ENCODE measurements around the gene CAPS.

The CAPS gene

DNA sequence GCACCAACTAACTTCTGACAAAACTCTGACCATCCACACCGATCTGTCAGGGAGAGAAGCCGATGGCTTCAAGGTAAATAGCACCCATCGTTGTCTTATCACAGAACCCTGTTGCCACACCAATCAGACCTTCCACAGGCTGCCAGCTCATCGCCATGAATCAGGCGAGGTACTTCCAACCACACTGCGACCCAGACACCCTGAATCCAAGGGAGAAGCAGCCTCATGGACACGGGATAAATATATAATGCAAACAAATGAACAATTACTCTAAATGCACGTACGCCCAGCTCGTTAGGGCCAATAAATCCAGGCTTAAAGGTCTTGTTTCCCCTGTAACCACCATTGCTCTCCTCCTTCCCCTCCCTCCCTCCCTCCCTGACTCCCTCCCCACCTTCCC, 43.1 kb downstream of the CAPS start:
- H3K23ac ChIP-seq (ENCODE audit: low read length in 2 of 2), result no peak overlapping the region
- H3K14ac ChIP-seq (ENCODE audit: low read length in 2 of 2), result no peak overlapping the region
- peaks cover 4 to 15% of the 10 kb centered on the region in 2 experiments for H3K36me3 ChIP-seq (ENCODE audit: control insufficient read depth in 1 of 2, insufficient read depth in 2 of 2, low read depth in 1 of 2, low read length in 2 of 2)
- H2BK15ac ChIP-seq (ENCODE audit: low read depth, poor library complexity, severe bottlenecking), result no peak overlapping the region
- peaks cover 18% of the 10 kb centered on the region for H3K79me1 ChIP-seq (replicated peaks; ENCODE audit: low read length, poor library complexity, severe bottlenecking)
- peaks cover 50% of the 10 kb centered on the region for H3K4me1 ChIP-seq (ENCODE audit: control insufficient read depth, insufficient read depth, low read depth, low read length)
- no peak overlapping the region for H3K27ac ChIP-seq (ENCODE audit: low read length, poor library complexity, severe bottlenecking)
- H4K8ac ChIP-seq (ENCODE audit: low read length), result no peak overlapping the region
- H2BK5ac ChIP-seq (ENCODE audit: low read depth, low read length, poor library complexity, severe bottlenecking), result no peak overlapping the region
- H3K4ac ChIP-seq (ENCODE audit: low read depth in 1 of 2, low read length in 2 of 2), result no peak overlapping the region
- H3K27me3 ChIP-seq (ENCODE audit: control insufficient read depth in 1 of 2, insufficient read depth in 1 of 2, low read length in 2 of 2), result no peaks in the 10 kb centered on the region
- no peak overlapping the region for H2BK120ac ChIP-seq (ENCODE audit: low read depth, low read length)
- no peak overlapping the region for H2AK5ac ChIP-seq (ENCODE audit: low read length, severe bottlenecking)
- H2AFZ ChIP-seq (ENCODE audit: low read depth, low read length), result no peak overlapping the region
- no peak overlapping the region for H2BK12ac ChIP-seq (ENCODE audit: low read length in 2 of 2)
- H4K91ac ChIP-seq (ENCODE audit: low read length), result no peak overlapping the region
- no peak overlapping the region for H3K9ac ChIP-seq (ENCODE audit: low read length)
- H3K4me2 ChIP-seq (ENCODE audit: low read length, poor library complexity, severe bottlenecking), result no peak overlapping the region
- WGBS, result 74% methylated on average over 10 of the region's 10 CpGs
- no peak for DNase-seq
- H3K18ac ChIP-seq (ENCODE audit: low read depth in 1 of 2, low read length in 2 of 2), result no peak overlapping the region
- H3K4me3 ChIP-seq (ENCODE audit: insufficient read depth in 1 of 2, low read depth in 1 of 2, low read length in 2 of 2), result no peak overlapping the region
- no peaks in the 10 kb centered on the region for H3K9me3 ChIP-seq (ENCODE audit: control insufficient read depth, low read length)

DNA sequence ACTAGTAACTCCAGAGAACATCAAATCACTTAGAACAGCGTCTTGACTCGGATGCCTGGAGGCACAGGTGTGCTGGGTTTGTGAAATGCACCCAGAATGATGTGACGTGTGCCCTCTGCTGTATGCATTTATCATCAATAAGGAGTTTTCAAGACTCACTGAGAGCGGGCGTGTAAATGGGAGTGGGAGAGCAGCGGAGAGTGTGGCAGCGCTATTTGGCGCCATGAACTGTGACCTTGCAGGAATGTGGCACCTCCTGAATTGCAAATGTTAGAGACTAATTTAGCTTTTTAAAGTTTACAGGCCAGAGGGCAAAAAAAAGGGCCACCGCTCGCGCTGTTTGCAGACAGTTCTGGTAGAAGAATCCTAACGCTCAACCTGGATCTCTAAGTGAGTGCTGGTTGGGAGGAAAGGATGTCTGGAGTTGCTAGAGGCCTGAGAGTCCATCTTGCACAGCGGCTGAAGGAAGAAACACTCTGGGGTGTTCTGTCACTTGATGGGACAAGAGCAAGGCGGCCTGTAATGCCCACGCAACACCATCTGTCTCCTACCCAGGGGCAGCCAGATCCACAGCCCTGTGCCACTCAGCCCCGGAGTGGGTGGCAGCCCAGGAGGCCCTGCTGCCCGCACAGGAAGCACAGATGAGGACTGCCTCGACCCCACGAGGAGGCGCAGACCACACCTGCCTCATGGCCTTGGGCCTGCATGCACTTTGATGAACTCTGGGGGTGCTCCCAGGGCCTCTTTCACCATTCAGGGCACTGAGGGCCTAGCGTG, 44.2 kb downstream of the CAPS start:
- Histone ChIP-seq H3K23ac (ENCODE audit: low read length in 2 of 2) (no peak overlapping the region), H3K4ac (ENCODE audit: low read depth in 1 of 2, low read length in 2 of 2) (no peak overlapping the region), H2BK15ac (ENCODE audit: low read depth, poor library complexity, severe bottlenecking) (no peak overlapping the region), H3K36me3 (ENCODE audit: control insufficient read depth in 1 of 2, insufficient read depth in 2 of 2, low read depth in 1 of 2, low read length in 2 of 2) (peaks cover 4 to 12% of the 10 kb centered on the region in 2 experiments), H2BK5ac (ENCODE audit: low read depth, low read length, poor library complexity, severe bottlenecking) (no peak overlapping the region), H3K18ac (ENCODE audit: low read depth in 1 of 2, low read length in 2 of 2) (no peak overlapping the region), H3K9ac (ENCODE audit: low read length) (no peak overlapping the region), H3K27me3 (ENCODE audit: control insufficient read depth in 1 of 2, insufficient read depth in 1 of 2, low read length in 2 of 2) (no peaks in the 10 kb centered on the region), H3K4me1 (ENCODE audit: control insufficient read depth, insufficient read depth, low read depth, low read length) (peaks cover 52% of the 10 kb centered on the region), H3K9me3 (ENCODE audit: control insufficient read depth, low read length) (no peaks in the 10 kb centered on the region), H3K79me1 (replicated peaks; ENCODE audit: low read length, poor library complexity, severe bottlenecking) (peaks cover 15% of the 10 kb centered on the region), H2AFZ (ENCODE audit: low read depth, low read length) (no peak overlapping the region), H3K27ac (ENCODE audit: low read length, poor library complexity, severe bottlenecking) (no peak overlapping the region), H3K4me3 (ENCODE audit: insufficient read depth in 1 of 2, low read depth in 1 of 2, low read length in 2 of 2) (no peak overlapping the region), H4K91ac (ENCODE audit: low read length) (no peak overlapping the region), H3K14ac (ENCODE audit: low read length in 2 of 2) (no peak overlapping the region), H3K4me2 (ENCODE audit: low read length, poor library complexity, severe bottlenecking) (no peak overlapping the region), H2BK12ac (ENCODE audit: low read length in 2 of 2) (peak overlapping the region in 1 of 2 experiments; percentile 37), H2BK120ac (ENCODE audit: low read depth, low read length) (no peak overlapping the region), H4K8ac (ENCODE audit: low read length) (no peak overlapping the region), H2AK5ac (ENCODE audit: low read length, severe bottlenecking) (no peak overlapping the region)
- DNase-seq, result no peak
- 92% methylated on average over 21 of the region's 21 CpGs for WGBS

DNA sequence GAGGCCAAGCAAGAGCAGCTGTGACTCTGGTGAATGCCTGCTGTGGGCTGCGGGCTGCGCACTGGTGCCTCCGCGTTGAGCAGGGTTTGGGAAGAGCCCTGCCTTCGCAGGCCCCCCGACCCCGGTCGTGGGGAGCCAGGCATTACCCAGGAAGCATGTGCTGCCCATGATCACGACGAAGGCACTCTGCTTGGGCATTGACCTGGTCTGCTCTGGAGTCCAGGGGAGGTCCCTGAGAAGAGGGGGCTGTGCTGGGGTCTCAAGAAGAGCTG, 44.7 kb downstream of the CAPS start:
- Histone ChIP-seq H4K8ac (ENCODE audit: low read length) (no peak overlapping the region), H3K27ac (ENCODE audit: low read length, poor library complexity, severe bottlenecking) (no peak overlapping the region), H3K18ac (ENCODE audit: low read depth in 1 of 2, low read length in 2 of 2) (no peak overlapping the region), H2BK5ac (ENCODE audit: low read depth, low read length, poor library complexity, severe bottlenecking) (no peak overlapping the region), H3K79me1 (replicated peaks; ENCODE audit: low read length, poor library complexity, severe bottlenecking) (peaks cover 13% of the 10 kb centered on the region), H3K4ac (ENCODE audit: low read depth in 1 of 2, low read length in 2 of 2) (no peak overlapping the region), H3K4me3 (ENCODE audit: insufficient read depth in 1 of 2, low read depth in 1 of 2, low read length in 2 of 2) (no peak overlapping the region), H2AK5ac (ENCODE audit: low read length, severe bottlenecking) (no peak overlapping the region), H2BK120ac (ENCODE audit: low read depth, low read length) (no peak overlapping the region), H3K36me3 (ENCODE audit: control insufficient read depth in 1 of 2, insufficient read depth in 2 of 2, low read depth in 1 of 2, low read length in 2 of 2) (peaks cover 4 to 15% of the 10 kb centered on the region in 2 experiments), H3K4me1 (ENCODE audit: control insufficient read depth, insufficient read depth, low read depth, low read length) (peaks cover 50% of the 10 kb centered on the region), H3K23ac (ENCODE audit: low read length in 2 of 2) (no peak overlapping the region), H2BK12ac (ENCODE audit: low read length in 2 of 2) (peak overlapping the region in 1 of 2 experiments; percentile 37), H3K27me3 (ENCODE audit: control insufficient read depth in 1 of 2, insufficient read depth in 1 of 2, low read length in 2 of 2) (no peaks in the 10 kb centered on the region), H2BK15ac (ENCODE audit: low read depth, poor library complexity, severe bottlenecking) (no peak overlapping the region), H4K91ac (ENCODE audit: low read length) (no peak overlapping the region), H3K4me2 (ENCODE audit: low read length, poor library complexity, severe bottlenecking) (no peak overlapping the region), H2AFZ (ENCODE audit: low read depth, low read length) (no peak overlapping the region), H3K9ac (ENCODE audit: low read length) (no peak overlapping the region), H3K9me3 (ENCODE audit: control insufficient read depth, low read length) (no peaks in the 10 kb centered on the region), H3K14ac (ENCODE audit: low read length in 2 of 2) (no peak overlapping the region)
- no peak for DNase-seq
- WGBS, result 96% methylated on average over 10 of the region's 10 CpGs

DNA sequence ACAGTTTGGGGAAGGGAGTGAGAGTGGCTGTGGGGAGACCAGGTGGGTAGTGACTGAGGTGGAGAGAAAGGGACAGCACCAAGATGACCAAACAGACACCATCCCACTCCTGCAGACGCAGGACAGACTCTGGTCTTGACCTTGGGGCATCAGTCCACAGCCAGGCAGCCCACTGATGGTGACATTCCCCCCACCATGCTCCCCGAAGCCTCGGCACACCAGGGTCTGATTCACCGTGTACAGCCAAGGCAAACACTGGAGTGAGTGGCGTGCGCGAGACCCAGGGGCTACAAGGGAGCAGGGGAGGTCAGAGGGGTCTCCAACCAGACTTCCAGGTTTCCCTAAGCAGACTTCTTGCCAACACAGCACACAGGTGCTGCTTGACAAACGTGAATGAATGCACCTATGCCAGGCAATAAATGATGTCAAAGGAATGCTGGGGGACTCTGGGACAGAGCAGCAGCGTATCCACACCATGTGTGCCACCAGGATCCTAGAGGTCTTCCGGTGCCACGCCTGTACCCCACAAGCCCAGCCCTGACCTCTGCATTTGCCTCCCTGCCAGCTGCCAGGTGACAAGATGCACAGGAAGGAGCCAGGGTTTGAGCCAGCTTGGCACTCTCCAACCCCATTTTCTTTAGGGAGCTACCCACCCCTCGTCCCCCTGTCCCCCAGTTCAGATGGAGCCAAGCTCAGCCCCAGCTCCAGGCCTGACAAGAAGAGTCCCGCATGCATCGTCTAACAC, 45.4 kb downstream of the CAPS start:
- Histone ChIP-seq H3K4me1 (ENCODE audit: control insufficient read depth, insufficient read depth, low read depth, low read length) (peaks cover 52% of the 10 kb centered on the region), H3K27ac (ENCODE audit: low read length, poor library complexity, severe bottlenecking) (no peak overlapping the region), H4K91ac (ENCODE audit: low read length) (peak overlapping the region; percentile 7), H3K36me3 (ENCODE audit: control insufficient read depth in 1 of 2, insufficient read depth in 2 of 2, low read depth in 1 of 2, low read length in 2 of 2) (peaks cover 4 to 21% of the 10 kb centered on the region in 2 experiments), H3K9me3 (ENCODE audit: control insufficient read depth, low read length) (no peaks in the 10 kb centered on the region), H3K23ac (ENCODE audit: low read length in 2 of 2) (no peak overlapping the region), H3K79me1 (replicated peaks; ENCODE audit: low read length, poor library complexity, severe bottlenecking) (peaks cover 14% of the 10 kb centered on the region), H2BK120ac (ENCODE audit: low read depth, low read length) (no peak overlapping the region), H2BK12ac (ENCODE audit: low read length in 2 of 2) (no peak overlapping the region), H2AFZ (ENCODE audit: low read depth, low read length) (no peak overlapping the region), H2BK5ac (ENCODE audit: low read depth, low read length, poor library complexity, severe bottlenecking) (no peak overlapping the region), H3K4me2 (ENCODE audit: low read length, poor library complexity, severe bottlenecking) (no peak overlapping the region), H3K14ac (ENCODE audit: low read length in 2 of 2) (no peak overlapping the region), H3K27me3 (ENCODE audit: control insufficient read depth in 1 of 2, insufficient read depth in 1 of 2, low read length in 2 of 2) (no peaks in the 10 kb centered on the region), H3K9ac (ENCODE audit: low read length) (peak overlapping the region; percentile 26), H3K4me3 (ENCODE audit: insufficient read depth in 1 of 2, low read depth in 1 of 2, low read length in 2 of 2) (no peak overlapping the region), H4K8ac (ENCODE audit: low read length) (peak overlapping the region; percentile 10), H3K4ac (ENCODE audit: low read depth in 1 of 2, low read length in 2 of 2) (no peak overlapping the region), H3K18ac (ENCODE audit: low read depth in 1 of 2, low read length in 2 of 2) (no peak overlapping the region), H2BK15ac (ENCODE audit: low read depth, poor library complexity, severe bottlenecking) (peak overlapping the region; percentile 2), H2AK5ac (ENCODE audit: low read length, severe bottlenecking) (no peak overlapping the region)
- WGBS, result 96% methylated on average over 14 of the region's 14 CpGs
- no peak for DNase-seq
